DMS153 (cell line): Measurements from ENCODE around the gene SLC1A6.
"Not testable (repeated sequence)": the region's sequence is repeated elsewhere in the genome, so short reads cannot be mapped to it uniquely, and the experiment has no call there.

Source experiments
- DNase-seq: peaks from one replicate; lab custom pipeline; 2025; lab: John Stamatoyannopoulos, UW

SLC1A6 gene

DNA sequence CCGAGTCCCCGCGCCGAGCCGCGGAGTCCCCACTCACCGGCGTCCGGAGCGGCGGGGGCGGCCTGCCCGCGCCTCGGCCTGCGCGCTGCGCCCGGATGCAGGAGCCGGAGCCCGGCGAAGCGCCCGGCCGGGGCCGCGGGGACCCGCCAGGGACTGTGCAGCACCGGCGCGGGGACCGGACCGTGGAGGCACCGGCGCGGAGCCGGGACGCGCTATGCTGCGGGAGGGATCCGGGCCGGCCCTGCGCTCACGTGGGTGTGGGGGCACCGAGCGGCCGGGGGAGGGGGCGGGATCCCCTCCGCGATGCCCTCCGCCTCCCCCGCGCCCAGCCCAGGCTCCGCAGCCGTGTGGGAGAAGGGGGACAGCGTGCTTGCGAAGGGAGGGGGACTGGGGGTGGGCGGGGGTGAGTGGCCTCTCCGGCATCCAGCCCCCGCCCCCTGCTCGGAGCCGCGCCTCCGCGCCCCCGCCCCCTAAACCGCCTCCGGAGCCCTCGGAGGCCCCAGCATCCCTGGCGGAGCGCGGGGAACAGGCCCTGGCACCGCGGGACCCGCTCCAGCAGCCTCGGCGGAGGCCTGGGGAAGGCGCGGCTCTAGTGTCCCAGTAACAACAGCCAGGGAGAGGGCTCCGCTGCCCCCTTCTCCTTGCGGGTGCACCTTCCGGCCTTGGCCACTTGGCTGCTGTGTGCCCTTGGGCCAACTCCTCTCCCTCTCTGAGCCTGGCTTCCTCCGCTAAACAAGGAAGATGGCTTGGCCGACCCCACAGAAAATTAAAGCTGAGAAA is at the start of gene SLC1A6:
TSS of gene SLC1A6 (minus strand) at position 389 of the 780 bp plus-strand sequence. CDS start 6,954 bp downstream, outside the sequence.
- no peak for DNase-seq

DNA sequence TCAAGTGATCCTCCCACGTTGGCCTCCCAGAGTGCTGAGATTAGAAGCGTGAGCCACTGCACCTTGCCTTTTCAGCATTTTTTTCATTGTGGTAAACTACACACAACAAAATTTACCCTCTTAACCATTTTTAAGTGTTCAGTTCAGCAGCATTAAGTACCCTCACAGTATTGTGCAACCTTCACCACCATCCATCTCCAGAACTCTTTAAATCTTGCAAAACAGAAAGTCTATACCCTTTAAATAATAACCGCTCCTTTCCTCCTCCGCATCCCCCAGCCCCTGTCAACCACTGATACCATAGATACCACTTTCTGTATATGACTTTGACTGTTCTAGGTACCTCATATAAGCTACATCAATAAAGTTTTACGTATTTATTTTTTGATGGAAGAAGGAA is 48.8 kb upstream of the SLC1A6 start:
- DNase-seq = no peak

DNA sequence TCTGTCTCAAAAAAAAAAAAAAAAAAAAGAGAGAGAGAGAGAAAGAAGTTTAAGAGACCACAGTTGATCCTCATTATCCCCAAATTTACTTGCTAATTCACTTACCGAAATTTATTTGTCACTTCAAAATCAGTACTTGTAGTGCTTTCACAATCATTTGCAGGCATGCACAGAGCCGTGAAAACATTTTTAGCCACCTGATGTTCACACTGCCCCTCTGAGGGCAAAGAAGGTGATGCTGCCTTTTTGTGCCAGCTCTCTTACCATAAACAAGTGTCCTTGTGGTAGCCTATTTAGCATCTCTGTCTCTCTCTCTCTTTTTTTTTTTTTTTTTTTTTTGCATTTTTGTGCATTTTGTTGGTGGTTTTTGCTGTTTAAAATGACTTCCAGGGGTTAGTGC is 45.6 kb upstream of the SLC1A6 start:
- no peak for DNase-seq

DNA sequence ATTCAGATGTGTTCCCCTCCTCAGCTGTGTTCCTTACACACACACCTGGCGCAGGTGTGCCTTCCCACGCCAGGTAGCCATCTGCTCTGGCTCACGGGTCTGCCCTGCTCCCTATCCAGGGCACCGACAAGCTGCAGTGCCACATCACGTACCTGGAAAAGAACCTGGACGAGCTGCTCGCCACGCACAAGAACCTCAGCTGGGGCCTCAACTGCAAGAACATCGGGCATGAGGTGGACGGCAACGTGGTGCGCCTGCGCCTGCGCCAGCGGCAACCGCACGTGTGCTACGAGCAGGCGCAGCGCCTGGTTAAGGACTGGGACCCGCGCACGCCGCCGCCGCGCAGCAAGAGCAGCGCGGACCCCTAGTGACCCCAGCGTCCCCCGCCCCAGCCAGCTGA is 43.1 kb upstream of the SLC1A6 start:
- DNase-seq = no peak

DNA sequence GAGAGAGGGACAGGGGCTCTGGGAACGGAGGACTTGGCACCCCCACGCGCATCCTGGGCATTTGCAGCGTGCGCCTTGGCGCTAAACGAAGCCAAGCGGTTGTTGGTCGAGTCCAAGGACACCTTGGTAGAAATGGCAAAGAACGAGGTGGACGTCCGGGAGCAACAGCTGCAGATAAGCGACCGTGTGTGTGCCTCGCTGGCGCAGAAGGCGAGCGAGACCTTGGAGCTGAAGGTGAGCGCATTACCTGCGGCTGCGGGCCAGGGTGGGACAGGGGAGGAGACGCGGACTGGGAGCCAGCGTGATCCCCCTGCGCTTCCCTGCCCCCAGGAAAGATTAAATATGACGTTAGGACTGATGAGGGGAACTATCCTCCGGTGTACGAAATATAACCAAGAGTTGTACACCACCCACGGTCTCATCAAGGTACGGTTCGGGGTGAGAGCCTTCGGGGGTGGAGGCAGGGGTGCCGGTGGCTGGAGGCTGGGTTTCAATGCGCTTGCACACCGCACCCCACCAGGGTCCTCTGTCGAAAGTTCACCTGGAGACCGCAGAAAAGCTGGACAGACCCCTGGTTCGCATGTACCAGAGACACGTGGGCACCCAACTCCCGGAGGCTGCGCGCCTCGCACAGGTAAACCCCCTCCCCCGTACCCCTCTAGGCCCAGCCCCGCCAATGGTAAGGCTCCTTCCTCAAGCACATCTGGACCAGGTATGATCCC is 41.8 kb upstream of the SLC1A6 start:
- no peak for DNase-seq

DNA sequence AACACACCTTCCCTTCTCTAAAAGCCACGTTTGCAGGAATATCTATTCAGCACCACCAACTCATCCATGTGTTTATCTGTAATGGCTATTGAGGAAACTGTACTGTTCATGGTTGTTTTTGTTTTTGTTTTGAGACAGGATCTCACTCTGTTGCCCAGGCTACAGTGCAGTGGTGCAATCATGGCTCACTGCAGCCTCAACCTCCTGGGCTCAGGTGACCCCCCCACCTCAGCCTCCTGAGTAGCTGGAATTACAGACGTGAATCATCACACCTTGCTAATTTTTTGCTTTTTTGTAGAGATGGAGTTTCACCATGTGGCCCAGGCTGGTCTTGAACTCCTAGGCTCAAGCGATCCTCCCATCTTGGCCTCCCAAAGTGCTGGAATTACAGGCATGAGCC is 39.2 kb upstream of the SLC1A6 start:
- DNase-seq = not testable (repeated sequence)

DNA sequence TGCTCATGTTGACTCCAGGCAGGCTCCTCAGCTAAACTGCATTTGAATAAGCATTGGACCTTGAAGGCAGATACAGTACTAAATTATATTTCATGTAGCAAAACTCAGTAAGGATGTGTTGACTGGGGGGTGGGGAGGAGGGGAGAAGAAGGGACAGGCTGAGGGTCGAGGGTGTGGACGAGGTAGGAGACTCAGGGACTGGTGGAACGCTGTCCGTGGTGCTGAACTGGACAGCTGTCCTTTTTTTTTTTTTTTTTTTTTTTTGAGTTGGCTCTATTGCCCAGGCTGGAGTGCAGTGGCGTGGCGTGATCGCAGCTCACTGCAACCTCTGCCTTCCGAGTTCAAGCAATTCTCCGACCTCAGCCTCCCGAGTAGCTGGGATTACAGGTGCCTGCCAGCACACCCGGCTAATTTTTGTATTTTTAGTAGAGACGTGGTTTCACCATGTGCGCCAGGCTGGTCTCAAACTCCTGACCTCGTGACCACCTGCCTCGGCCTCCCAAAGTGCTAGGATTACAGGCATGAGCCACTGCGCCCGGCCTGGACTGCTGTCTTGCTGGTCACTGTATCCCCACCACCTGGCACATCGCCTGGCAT is 36.4 kb upstream of the SLC1A6 start:
- no peak for DNase-seq

DNA sequence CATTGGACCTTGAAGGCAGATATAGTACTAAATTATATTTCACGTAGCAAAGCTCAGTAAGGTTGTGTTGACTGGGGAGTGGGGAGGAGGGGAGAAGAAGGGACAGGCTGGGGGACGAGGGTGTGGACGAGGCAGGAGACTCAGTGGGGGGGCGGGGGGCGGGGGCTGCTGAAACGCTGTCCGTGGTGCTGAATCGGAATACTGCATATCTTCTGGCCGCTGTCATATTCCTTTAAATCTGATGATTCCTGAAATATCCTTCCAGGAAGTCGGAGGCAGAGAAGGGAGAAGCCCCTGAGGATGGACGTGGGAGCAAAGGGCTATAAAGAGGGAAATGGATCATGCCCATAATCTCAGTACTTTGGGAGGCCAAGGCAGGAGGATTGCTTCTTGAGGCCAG is 34.9 kb upstream of the SLC1A6 start:
- no peak for DNase-seq

DNA sequence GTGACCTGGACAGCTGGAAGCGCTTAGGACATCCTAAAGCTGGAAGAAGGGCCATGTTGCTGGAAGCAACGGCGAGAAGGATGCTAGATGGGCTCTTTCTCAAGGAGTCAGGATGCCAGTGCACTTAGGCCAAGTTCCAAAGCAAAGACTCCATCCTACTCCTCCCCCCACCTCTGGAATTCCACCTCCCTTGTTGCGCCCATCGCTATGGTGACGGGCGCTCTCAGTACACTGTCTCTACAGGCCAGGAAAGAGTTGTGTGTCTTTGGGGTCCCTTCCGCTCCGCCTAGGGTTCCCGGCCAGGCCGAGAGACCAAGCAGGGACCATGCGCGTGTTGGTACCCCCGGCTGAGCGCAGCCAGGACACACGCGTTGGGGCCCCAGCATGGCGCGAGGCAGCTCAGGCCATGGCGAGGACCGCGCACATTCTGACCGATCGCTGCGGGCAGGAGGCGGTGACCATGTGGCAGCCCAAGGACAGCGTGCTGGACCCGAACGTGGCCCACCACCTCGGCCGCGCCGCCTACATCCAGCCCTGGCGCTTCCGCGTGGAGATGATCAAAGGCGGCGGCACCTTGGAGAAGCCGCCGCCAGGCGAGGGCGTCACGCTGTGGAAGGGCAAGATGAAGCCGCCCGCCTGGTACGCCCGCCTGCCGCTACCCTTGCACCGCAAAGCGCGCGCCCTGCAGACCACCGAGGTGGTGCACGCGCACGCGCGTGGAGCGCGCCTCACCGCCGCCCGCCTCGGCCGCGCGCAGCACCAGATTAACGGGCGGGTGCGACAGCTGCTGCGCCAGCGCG is 31.0 kb upstream of the SLC1A6 start:
- DNase-seq = no peak

DNA sequence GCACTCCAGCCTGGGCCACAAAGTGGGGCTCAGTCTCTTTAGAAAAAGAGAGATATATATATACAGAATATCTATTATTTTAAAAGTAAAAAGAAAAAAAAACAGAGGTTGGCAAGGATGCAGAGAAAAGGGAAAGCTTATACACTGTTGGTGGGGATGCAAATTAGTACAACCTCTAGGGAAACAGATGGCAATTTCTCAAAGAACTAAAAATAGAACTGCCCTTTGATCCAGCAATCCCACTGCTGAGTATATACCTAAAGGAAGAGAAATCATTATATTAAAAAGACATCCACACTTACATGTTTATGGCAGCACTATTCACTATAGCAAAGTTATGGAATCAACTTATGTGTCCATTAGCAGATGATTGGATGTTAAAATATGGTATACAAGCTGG is 28.6 kb upstream of the SLC1A6 start:
- DNase-seq = no peak

DNA sequence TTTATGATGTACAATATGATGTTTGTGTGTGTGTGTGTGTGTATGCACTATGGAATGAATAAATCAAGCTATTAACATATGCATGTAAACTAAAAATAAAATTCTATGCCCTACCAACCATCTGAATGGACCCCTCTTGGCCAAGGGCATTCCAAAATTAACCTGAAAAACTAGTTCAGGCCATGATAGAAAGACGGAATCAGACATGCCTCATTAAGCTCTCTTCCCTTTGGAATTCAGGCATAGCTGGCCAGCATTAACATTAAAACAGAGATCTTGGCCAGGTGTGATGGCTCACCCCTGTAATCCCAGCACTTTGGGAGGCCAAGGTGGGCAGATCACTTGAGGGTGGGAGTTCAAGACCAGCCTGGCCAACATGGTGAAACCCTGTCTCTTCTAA is 18.3 kb upstream of the SLC1A6 start:
- DNase-seq = no peak

DNA sequence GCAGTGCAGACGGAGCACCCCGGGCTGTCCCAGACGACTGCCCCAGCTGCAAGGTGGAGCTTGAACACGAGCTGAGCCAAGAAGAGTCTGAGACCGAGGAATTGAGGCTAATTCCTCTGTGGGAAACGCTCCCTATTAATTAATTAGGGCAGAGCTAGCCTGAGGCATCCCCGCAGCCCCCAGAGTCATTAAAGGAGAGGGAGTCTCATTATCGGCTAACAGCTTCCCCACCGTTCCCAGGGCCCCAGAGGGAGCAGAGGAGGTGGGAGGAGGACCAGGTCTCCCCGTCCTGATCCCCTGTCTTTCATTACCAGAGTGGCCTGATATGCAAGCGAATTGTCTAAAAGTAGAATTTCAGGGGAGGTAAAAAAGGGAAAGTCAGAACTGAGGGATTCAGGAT is 13.1 kb upstream of the SLC1A6 start:
- no peak for DNase-seq

DNA sequence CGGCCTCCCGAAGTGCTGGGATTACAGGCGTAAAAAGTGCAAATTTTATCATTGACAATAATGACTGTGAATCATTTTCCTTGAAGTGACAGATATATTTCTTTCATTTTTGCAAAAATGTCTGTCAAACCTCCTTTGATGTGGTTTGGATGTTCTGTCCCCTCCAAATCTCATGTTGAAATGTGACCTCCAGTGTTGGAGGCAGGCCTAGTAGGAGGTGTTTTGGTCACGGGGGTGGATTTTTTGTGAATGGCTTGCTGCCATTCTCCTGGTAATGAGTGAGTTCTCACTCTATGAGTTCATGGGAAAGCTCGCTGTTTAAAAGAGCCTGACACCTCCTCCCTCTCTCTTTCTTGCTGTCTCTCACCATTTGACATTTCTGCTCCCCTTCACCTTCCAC is 5.5 kb upstream of the SLC1A6 start:
- DNase-seq = no peak

DNA sequence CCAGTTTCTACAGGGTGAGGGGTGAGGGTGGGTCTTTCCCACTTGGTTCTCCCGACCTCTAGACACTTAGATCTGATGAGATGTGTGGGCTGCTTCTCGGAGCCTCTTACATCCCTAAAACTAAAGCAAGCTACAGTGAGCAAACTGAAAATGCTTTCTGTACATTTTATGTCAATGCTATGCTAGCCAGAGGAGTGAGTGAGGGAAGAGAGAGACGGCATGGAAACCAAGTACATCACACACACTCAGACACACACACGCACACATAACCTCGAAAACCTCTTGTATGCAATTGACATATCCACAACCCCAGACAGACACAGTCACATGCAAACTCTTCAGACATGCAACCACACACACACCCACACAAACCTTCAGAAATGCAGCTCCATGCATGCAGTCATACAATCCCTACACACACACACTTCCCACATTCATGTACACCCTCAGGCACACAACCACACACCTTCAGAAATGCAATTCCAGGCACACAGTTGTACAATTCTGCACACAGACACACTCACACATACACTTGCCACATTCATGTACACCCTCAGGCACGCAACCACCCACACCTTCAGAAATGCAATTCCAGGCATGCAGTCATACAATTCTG is 1.4 kb downstream of the SLC1A6 start:
- no peak for DNase-seq

DNA sequence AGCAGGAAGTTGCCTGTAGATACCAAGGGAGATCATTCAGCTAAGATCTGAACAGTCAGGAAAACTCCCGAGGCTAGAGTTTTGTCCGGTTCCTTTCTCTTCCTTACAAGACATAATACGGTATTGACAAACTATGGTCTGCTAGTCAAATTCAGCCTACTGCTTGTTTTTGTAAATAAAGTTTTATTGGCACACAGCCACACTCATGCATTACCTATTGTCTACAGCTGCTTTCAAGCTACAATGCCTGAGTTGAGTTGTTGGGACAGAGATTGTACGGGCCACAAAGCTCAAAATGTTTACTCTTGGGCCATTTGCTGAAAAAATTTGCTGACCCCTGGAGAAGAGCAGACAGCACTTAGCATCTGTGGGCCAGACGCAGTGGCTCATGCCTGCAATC is 2.5 kb downstream of the SLC1A6 start:
- no peak for DNase-seq

DNA sequence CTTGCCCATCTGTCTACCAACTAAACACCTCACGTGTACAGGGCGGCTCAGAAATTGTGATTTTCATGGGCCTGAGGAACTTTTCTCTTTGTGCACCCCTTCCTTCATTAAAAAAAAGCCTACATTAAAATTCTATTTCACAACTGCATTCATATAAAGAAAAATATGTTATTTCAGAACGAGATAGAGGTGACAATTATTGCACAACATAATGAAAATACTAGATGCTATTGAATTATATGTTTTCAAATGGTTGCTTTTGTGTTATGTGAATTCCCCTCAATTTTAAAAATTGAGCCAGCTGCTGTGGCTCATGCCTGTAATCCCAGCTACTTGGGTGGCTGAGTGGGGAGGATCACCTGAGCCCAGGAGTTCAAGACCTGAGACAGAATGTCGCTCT is 5.2 kb downstream of the SLC1A6 start:
- no peak for DNase-seq

DNA sequence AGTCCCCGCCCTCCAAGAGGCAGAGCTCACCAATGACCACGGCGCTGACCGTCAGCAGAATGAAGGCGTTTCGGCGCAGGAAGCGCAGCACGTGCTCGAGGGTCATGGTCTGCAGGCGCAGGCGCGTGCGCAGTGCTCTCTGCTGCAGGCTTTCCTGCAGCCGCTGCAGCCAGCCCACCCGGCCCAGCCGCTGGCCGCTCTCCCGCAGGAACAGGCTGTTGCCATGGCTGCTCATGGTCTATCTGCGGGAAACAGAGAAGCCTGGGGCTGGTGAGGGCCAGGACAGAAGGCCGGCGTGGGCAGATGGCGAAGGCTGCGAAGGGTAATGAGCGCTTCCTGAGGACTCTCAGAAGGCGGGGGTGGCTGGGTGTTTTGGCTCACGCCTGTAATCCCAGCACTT is 7.0 kb downstream of the SLC1A6 start:
- no peak for DNase-seq

DNA sequence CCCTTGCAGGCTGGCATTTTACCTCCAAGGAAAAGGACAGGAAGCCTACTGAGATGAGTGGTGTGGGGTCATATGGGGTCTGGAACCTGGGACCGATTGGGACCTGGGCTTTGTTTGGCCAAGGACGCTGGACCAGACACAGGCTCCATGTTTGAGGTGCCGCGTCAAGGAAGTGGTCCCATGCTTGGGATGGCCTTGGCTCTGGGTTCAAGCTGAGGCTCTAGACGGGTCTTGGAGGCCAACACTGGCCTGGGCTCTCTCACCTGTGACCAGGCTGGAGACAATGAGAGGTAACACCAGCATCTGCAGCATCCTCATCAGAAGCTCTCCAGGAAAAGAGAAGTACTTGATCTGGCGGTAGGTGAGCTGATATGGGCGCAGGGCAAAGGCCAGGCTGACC is 8.2 kb downstream of the SLC1A6 start:
- no peak for DNase-seq

DNA sequence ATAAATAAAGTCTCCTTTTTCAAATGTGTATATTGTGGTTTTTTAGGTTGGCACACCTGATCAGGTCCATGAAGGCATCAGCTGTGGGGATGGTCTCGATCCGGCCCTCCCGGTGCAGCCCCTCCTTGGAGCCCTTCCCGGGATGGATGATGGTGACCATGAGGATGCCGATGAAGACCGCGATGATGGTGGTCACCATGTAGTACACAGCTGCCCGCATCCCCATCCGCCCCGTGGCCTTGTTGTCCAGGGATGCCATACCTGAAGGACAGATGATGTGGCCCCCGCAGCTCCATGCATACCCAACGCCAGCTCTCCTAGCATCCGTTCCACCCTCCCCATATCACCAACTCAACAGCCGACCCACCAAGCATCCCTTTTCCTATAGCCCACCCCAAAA is 11.4 kb downstream of the SLC1A6 start:
- DNase-seq = no peak

DNA sequence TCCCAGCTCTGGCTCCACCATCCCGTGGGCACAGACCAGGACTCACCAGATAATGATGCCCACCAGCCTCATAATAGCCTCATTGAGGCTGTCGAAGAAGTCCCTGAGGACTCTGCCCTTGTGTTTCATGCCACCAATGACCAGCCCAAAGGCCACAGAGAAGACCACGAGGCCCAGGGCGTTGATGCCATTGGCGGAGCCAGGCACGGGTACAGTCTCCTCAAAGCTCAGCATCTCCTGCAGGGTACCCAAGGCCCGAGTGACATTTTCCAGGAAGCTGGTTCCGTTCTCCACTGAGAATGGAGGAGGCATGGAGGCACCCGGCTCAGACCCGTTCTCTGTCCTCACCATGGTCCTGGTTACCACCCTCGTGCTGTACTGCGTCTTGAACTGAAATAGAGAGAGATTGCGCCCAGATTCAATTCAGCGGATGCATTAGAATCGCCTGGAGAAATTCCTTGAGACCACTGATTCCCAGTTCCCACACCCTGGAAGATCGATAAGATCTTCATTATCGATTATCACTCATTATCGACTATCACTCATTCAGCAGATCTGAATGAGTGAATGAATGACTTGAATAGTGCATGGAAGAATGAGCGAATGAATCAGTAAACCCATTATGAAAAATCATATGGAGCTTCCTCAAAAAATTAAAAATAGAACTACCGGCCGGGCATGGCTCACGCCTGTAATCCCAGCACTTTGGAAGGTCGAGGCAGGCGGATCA is 17.5 kb downstream of the SLC1A6 start:
- DNase-seq = no peak

DNA sequence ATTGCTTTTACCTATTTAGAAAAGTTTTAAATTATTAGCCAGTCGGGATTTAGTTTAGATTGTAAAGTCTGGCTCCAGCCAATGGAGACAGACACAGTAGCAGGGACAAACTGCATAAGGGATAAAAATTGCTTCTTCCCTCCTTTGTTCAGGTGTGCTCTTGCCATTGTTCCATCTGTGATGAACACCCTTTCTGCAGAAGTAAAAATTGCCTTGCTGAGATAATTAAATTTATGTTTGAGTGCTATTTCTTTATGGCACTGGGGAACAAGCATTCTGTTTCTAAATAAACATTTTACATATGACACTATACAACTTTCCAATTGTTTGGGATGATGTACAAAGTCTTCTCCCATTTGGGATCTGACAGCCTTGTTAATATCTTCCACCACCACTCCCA is 20.4 kb downstream of the SLC1A6 start:
- DNase-seq = no peak
